Stimulated activated CD8-positive, alpha-beta memory T cell treated with anti-CD3 and anti-CD28 coated beads, Interleukin-7, amount 100 ng/mL, for 24 hours (primary cell): Measurements from ENCODE around the gene GRB10.

Experiments
- DNase-seq: peaks from one replicate; pipeline ENCODE4 v3.0.0-alpha.2; 2020; ENCODE audit warnings: low read depth

GRB10 gene

GRCh38 chr7:50688226-50688590 is 94.5 kb downstream of the GRB10 start:
- no peak for DNase-seq

DNA sequence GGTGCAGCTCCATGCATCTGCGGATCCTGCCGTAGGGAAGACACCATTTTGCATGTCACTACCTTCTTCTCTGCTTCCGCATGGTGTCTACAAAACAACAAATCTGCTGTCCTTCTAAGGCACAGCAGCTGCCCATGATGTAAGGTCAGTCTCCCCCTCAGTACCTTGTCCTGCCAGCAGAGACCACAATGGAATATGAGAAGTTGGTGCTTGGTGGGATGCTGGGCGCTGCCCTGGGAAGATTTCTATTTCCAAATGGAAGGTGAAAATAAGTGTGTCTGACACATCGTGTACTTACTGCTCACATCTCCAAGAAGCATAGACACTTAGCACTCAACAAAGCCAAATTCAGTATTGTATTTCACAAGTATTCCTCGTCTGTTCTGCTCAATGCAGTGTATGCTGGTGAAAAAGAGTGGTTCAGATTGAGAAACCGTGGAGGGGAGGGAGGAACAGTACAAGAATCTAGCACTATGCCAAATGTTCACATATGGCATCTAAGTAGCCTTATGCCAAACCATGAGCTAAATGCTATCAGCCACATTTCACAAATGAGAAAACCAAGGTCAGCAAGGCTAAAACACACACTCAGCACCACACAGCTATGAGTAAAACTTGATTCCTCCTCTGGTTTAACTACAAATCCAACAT is 95.0 kb downstream of the GRB10 start:
- DNase-seq, result no peak

- DNase-seq, result no peak
Measured at GRCh38 chr7:50687096-50687495, 95.6 kb downstream of the GRB10 start.

- no peak for DNase-seq
Measured at GRCh38 chr7:50685135-50686065, 97.3 kb downstream of the GRB10 start.

DNA sequence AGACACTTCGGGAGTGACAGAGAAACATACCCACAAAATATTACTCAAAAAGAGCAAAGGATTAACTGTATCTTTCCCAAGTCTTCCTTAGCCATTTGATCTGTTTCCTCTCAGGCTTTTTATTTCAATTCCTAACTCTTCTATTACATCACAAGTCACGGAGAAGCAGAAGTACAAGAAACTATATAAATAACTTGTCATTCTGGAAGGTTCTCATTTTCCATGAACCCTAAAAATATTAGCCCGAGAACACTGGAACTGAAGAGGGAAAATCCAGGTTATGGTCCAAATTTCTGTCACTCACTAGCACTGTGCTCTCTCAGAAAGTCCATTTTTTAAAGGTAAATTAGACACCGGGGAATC is 98.0 kb downstream of the GRB10 start:
- no peak for DNase-seq

DNA sequence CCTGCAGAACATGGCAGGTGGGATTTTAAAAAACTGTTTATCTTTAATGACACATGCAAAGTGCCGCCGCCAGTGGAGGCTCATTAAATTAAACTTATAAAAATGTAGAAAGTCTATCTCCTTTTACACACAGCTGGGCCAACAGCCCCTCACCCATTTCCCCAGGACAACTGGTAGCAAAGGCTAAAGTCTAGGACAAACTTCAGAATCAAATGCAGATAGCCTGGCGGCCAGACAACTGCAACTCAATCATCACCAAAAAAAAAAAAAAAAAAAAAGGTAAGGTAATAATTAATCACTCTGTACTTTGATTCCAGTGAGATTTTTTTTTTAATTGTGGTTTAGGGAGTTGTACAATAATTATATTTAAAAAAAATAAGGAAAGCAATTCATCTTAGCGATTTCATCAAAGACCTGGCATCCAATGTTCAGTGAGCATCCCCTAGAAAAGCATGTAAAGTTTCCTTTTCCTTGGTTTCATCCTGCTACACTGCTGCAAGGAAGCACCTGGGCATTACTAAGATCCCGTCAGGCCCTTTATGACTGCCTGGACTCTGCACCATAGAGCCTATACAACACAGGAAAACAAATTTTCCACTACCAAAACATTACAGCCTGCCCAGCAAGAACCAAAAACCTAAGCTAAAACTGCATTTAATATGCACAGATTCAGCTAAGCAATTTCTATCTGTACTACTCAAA is 98.5 kb downstream of the GRB10 start:
- no peak for DNase-seq

DNA sequence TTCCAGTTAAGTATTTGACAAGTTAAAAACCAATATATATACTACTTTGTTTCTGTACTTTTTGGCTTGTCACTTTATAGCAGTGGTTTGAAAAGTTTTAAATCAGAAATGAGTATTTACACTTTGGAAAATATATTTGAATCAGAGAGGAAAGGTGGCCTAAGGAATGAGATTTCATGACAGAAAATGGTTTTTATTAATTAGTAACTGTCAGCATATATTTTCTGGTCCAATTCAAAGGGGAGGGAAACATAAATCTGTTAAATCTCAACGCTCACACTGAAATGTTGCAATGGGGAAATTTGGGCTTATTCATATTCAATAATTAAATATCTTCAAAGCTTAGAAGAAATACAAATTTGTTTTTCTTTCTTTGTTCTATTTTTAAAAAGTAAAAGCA is 100.1 kb downstream of the GRB10 start:
- no peak for DNase-seq

DNA sequence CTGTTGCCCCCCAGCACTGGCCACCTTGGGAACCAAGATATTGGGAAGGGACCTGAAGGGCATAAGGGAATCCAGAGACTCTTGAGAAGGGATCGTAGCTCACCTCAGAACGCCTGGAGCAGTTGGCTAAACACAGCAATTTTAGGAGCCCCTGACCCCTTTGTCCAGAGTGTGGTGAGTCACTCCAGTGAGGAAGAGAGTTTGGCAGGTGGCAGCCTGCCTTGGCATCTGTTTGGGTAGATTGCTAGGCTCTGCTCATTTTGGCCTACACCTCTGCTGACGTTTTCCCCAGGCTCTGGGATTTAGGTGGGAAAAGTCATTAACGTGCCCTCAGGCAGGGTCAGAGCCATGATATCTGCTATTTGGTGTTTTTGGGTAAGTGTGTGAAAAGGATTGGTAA is 100.6 kb downstream of the GRB10 start:
- DNase-seq, result no peak

DNA sequence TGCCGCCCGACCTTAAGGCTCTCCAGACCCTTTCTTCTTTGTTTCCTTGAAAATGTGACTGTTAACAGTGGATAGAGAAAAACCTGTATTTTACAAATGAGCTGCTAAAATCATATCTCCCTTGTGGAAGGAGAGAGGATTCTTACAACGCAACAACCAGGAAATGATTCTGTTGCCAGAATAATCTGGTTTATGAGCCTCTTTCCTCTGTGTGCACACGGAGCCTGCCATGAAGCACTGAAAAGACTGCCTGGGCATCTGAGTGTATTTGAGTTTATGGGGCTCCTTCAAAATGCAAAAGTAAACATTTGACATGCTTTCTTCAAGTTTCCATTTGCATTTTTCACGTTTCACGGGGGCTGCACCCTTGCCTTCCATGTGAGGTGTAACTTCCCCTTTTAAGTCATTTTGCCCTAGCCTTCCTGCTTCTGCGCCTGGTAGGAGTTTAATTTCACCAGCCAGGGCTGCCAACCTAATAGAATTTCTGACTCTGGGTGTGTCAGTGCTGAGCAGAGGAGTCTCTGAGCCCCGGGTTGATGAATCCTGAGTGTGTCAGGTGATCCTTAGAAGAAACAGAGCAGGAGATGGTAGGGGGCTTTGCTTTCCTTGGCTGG is 101.2 kb downstream of the GRB10 start:
- no peak for DNase-seq

GRCh38 chr7:50679218-50680007 is 103.3 kb downstream of the GRB10 start:
- no peak for DNase-seq

DNA sequence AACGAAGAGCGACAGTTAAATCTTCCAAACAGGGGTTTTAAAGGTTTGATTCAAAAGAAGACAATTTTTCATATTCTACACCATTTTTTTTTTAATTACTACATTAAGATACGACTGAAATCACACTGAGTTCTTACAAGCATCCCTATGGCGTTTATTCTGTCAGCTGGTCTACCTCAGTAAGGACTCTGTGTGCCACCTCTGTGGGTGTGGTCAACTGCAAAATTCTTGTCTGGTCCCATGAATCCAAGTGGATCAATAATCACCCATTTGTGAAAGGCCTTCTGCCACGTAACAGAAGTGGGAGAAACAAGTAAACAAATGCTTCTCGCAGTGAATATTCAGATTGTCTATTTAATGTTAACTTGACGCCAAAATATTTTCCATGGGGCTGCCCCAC is 104.1 kb downstream of the GRB10 start:
- DNase-seq, result no peak

GRCh38 chr7:50677638-50677996 is 105.1 kb downstream of the GRB10 start:
- DNase-seq, result no peak

- DNase-seq, result no peak
Measured at GRCh38 chr7:50676740-50677637, 105.7 kb downstream of the GRB10 start.

DNA sequence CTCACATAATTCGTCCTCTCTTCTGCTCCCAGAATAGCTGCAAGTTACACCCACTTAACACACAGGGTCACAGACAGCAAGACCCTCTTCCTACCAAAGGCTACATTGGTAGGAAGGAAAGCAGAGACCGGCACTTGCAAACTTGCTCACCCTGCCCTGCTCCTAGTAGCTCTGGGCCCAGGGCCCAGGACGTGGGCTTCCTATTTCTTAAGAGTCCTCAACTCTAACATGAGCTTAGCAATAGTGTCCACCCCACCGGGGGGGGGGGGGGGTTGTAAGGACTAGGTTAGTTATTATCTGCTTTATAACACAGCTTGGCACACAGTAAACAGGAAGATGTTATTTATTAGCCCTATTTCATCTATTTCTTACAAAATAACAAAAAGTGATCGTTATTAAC is 106.6 kb downstream of the GRB10 start:
- DNase-seq, result no peak

- no peak for DNase-seq
Measured at GRCh38 chr7:50674896-50675835, 107.5 kb downstream of the GRB10 start.

DNA sequence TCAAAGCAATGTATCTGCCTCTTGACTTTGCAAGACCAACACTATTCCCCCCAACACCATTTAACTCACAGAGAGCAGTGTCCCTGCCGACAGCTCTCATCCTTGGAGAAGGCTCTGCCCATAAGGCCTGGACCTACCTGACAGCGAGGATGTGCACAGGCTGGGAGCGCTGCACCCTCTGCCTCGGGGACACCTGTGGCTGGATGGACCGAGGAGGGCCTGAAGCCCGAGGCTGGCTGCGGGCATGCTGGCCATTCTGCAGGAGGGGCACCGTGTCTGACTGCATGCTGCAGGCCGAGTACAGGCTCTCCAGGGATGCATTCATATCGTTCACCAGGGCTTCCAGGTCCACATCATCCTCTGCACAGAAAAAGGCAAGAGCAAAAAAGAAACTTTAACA is 108.4 kb downstream of the GRB10 start:
- DNase-seq, result no peak

DNA sequence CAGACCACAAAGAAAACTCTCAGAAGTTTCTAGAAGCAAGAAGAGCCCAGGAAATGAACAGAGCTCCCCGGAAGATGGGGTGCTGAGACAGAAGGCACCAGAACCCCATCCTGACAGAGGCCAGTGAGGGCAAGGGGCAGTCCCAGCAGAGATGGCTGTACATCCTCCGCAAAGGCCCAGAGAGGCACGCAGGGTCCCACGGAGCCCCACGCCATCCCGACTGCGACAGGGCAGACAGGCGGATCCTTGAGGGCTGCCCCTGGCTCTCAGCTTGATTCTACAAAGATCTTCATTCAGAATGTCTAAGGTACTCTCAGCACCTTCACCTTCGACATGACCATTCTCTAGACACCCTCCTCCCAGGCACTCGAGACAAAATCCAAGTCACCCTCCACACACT is 109.6 kb downstream of the GRB10 start:
- DNase-seq, result no peak

DNA sequence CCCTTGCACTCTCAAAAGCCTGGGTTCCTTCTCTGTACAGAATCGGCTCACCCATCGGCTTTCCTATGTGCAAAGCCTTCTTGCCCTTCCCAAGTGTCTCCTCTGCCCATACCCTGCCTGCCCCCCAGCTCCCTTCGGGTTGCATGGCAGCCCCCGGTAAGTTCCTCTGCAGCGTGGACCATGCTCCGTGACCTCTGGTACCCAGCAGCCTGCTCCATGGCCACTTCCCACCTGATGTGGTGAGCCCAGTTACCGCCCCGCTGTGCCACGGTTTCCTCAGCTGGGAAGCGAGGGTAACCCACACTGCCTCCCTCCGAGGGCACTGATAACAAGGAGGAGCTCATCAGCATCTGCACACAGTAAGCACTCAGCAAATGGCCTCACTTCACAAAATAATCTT is 110.7 kb downstream of the GRB10 start:
- no peak for DNase-seq

DNA sequence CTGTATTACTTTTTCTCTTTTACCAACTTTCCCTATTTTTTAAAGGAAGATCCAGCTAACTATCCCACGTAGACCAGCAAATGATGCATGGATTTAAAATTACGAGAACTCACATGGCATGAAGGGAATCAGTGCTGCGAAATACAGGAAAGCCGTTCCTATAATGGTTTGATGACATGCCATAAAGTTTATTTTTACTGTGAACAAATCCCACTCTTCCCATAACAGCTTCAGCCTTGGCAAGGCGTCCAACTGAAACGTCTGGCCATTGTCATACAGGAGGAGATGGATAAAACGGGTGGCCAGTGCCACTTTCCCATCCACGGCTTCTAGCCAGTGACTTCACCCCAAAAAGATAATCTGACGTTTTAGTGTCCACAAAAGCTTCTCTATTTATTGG is 111.3 kb downstream of the GRB10 start:
- DNase-seq, result no peak

GRCh38 chr7:50669890-50670289 is 112.8 kb downstream of the GRB10 start:
- no peak for DNase-seq
